Tibial nerve (tissue), 3 donors: Measurements from ENCODE around the gene NBPF1.
"Not testable (repeated sequence)": the region's sequence is repeated elsewhere in the genome, so short reads cannot be mapped to it uniquely, and the experiment has no call there.

Source experiments
- CTCF ChIP-seq, 5 experiments: fragments of 200-600 bp in 3 of 5; fragments of 450-650 bp in 2 of 5; sonication (generic) in 3 of 5; IDR thresholded peaks; one replicate each; pipeline ENCODE4 v1.5.1; 2016 to 2019; ENCODE audit warnings: antibody characterized with exemption in 5 of 5, mild to moderate bottlenecking in 3 of 5, moderate library complexity in 2 of 5
- POLR2A ChIP-seq, 2 donors: fragments of 450-650 bp; IDR thresholded peaks; one replicate each; pipeline ENCODE4 v1.6.1; 2017; ENCODE audit warnings: antibody characterized with exemption in 2 of 2, mild to moderate bottlenecking in 2 of 2, moderate library complexity in 2 of 2

DNA sequence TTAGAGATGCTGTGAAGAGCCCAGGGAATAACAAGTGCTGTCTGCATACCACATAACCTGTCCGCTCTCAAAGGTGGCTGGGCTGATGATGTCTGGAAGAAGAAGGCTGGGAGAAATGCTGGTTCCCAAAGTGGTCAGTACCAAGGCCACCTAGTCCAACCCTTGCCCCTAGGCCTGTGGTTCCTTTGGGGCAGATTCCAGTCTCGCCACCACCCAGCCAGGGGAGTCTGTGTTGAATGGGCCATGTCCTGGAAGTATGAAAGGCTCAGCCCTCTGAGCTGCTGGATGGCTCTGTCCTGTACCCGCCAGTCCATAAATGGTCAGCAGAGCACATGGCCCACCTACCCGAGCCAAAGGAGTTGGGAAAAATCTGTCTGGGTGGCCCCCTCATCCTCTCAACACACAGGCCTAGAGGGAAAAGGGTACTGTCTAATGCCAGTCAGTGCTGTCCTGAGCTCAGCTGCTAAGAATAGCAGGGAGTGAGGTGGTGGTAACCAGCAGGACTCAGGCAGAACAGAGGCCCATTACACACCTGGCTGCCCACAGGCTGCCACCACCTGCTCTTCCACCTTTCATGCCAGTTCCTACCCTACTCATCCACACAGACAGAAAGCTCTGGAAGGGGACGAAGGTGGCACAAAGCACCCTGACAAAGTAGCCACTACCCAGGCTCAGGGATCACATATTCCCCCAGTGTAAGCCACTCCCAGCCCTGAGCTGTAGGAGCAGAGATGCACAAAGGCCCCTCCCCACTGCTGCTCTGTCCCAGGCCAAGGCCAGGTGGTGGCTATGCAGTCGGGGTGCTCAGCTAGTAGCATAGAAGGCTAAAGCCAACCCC, 24.8 kb upstream of the NBPF1 start:
- not testable (repeated sequence) for TF ChIP-seq POLR2A, CTCF (IDR thresholded peaks at IDR 0.05)
